ENCODE data around the gene SYNJ1.
"Not testable (repeated sequence)": the region's sequence is repeated elsewhere in the genome, so short reads cannot be mapped to it uniquely, and the experiment has no call there.

SYNJ1 gene

GRCh38 chr21:32653326-32653901 is 74.4 kb downstream of the SYNJ1 start:
- Histone ChIP-seq H3K9me3 (ENCODE audit: control insufficient read depth, low read length) (no peaks in the 10 kb centered on the region), H3K4me1 (ENCODE audit: control insufficient read depth, insufficient read depth, low read length) (peaks cover 5% of the 10 kb centered on the region), H3K27me3 (replicated peaks; ENCODE audit: control insufficient read depth, insufficient read depth, low read length) (no peaks in the 10 kb centered on the region), H3K9ac (ENCODE audit: low read length) (no peak overlapping the region), H3K4me3 (ENCODE audit: low read length) (no peak overlapping the region), H3K36me3 (ENCODE audit: control insufficient read depth, insufficient read depth, low read length, severe bottlenecking) (peaks cover 30% of the 10 kb centered on the region)
- peak; percentile 34 for DNase-seq (ENCODE audit: low read depth)

- no peak for DNase-seq (ENCODE audit: low read depth)
- Histone ChIP-seq H3K4me3 (ENCODE audit: low read length) (no peak overlapping the region), H3K36me3 (ENCODE audit: control insufficient read depth, insufficient read depth, low read length, severe bottlenecking) (peaks cover 32% of the 10 kb centered on the region)
Measured at GRCh38 chr21:32648165-32648564, 79.6 kb downstream of the SYNJ1 start.

DNA sequence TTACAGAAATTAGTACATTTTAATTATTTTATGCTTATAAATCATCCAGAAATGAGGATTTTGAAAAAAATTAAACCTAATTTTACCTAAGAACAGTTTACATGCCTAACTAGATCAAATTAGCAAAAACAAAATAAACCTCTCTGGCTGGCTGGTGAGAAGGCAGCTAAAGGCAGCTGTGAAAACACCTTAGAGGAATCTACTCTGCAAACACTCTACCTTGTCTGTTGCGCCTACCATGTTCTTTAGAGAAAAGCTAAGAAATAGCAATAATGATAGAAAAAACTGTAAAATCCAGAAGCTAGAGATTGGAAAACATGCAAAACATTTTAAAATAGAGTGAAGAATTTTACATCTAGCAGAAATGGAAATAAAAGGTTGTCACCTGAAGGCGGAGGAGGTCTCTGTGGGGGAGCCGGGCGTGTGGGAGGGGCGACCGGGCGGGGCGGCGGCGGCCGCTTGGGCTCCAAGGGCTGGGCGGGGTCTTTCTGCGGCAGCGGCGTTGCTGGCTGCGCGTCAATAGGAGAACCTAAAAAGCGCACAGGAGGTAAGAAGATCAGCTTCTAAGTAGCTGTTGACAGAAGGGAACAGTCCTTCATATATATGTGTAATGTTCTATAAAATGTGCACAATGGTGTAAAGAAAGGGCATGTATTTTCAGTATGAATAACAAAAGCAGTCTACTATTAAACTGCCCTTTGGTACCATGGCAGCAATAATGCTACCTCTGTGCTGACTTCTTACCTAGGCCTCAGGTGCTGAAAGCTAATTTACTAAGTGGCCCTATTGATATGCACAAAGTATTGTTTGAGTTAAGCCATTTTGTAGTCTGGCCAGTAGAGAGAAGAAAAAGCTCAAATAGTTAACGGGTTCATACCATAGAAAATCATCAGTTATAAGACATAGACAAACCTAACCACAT is 82.3 kb downstream of the SYNJ1 start:
- no peak for DNase-seq (ENCODE audit: low read depth)
- Histone ChIP-seq H3K27me3 (replicated peaks; ENCODE audit: control insufficient read depth, insufficient read depth, low read length) (no peaks in the 10 kb centered on the region), H3K36me3 (ENCODE audit: control insufficient read depth, insufficient read depth, low read length, severe bottlenecking) (peaks cover 47% of the 10 kb centered on the region), H3K4me1 (ENCODE audit: control insufficient read depth, insufficient read depth, low read length) (peaks cover 5% of the 10 kb centered on the region), H3K9ac (ENCODE audit: low read length) (no peak overlapping the region), H3K9me3 (ENCODE audit: control insufficient read depth, low read length) (no peaks in the 10 kb centered on the region), H3K4me3 (ENCODE audit: low read length) (no peak overlapping the region)

More at GRCh38 chr21:32648165-32648564, 79.6 kb downstream of the SYNJ1 start:
- Histone ChIP-seq H3K4me1 (ENCODE audit: control insufficient read depth, insufficient read depth, low read length) (peaks cover 5% of the 10 kb centered on the region), H3K9ac (ENCODE audit: low read length) (no peak overlapping the region), H3K9me3 (ENCODE audit: control insufficient read depth, low read length) (no peaks in the 10 kb centered on the region), H3K27me3 (replicated peaks; ENCODE audit: control insufficient read depth, insufficient read depth, low read length) (no peaks in the 10 kb centered on the region)

DNA sequence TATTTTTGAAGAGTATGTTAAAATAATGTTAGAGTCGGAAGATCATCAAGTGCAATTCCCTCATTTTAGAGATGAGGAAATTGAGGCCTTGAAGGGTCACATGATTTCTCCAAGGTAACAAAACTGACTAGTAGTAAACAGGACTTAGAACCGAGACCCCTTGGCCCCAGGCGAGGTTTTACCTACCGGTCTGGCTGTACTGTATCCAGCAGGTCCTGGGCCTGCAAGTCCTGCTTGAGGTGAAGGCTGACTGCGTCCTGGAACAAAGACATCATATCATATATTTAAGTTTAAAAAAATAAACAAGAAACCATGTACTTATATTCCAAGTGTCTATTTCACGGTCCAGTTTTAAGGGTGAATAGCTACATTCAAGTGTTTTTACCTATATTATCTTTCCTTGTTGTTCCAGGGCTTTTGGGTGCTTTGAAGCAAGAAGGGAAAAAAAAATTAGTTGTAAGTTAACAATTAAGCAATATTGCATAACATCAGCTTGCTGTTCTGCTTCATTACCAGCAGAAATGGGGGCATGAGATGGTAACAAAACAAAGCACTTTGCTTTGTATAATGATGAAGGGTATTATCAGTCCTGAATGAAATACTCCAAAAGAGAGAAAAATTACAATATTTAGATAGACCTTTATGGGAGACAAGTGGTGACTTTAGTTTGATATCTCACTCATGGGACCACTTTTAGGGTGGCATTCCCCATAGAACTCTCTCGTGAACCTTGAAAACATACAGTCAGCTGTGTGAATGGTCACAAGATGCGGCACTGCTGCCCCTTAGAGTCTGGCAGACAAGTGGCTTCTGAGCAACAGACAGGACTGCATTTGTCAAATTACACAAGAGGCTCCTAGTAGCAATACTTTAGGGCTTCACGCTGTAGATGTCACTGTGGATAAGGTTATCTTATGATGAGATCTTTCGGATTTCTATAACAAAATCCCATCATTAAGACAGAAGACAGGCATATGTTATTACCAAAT is 85.8 kb downstream of the SYNJ1 start:
- no peak for DNase-seq (ENCODE audit: low read depth)
- H3K27me3 ChIP-seq (replicated peaks; ENCODE audit: control insufficient read depth, insufficient read depth, low read length) = no peaks in the 10 kb centered on the region
- no peaks in the 10 kb centered on the region for H3K9me3 ChIP-seq (ENCODE audit: control insufficient read depth, low read length)
- H3K4me1 ChIP-seq (ENCODE audit: control insufficient read depth, insufficient read depth, low read length) = no peaks in the 10 kb centered on the region
- H3K36me3 ChIP-seq (ENCODE audit: control insufficient read depth, insufficient read depth, low read length, severe bottlenecking) = peaks cover 62% of the 10 kb centered on the region
- H3K4me3 ChIP-seq (ENCODE audit: low read length) = no peak overlapping the region
- H3K9ac ChIP-seq (ENCODE audit: low read length) = no peak overlapping the region

GRCh38 chr21:32626621-32627196 is 101.1 kb downstream of the SYNJ1 start:
- H3K9ac ChIP-seq (ENCODE audit: low read length) = no peak overlapping the region
- DNase-seq (ENCODE audit: low read depth) = no peak
- peaks cover 3% of the 10 kb centered on the region for H3K9me3 ChIP-seq (ENCODE audit: control insufficient read depth, low read length)
- peaks cover 18% of the 10 kb centered on the region for H3K36me3 ChIP-seq (ENCODE audit: control insufficient read depth, insufficient read depth, low read length, severe bottlenecking)
- no peak overlapping the region for H3K4me3 ChIP-seq (ENCODE audit: low read length)
- H3K4me1 ChIP-seq (ENCODE audit: control insufficient read depth, insufficient read depth, low read length) = peaks cover 6% of the 10 kb centered on the region
- no peaks in the 10 kb centered on the region for H3K27me3 ChIP-seq (replicated peaks; ENCODE audit: control insufficient read depth, insufficient read depth, low read length)

DNA sequence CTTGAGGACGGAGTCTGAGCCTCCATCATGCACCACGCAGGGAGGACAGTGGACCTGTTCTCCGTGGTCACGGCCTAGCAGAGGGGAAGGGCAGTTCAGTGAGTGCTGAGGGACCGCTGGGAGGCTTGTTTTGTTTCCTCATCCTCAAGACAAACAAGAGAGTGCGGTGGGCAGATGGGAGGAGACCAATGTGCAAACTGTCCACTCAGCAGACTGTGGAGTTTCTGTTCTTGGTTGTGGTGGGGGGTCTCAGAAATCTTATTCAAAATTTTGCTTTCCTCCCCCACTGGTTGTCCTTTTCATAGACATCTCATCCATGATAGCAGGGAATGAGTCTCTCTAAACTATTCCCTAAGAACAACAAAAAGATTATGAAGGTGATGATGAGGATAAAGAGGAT is 109.6 kb downstream of the SYNJ1 start:
- not testable (repeated sequence) for H3K27me3 ChIP-seq (replicated peaks; ENCODE audit: control insufficient read depth, insufficient read depth, low read length); H3K36me3 ChIP-seq (ENCODE audit: control insufficient read depth, insufficient read depth, low read length, severe bottlenecking); H3K4me1 ChIP-seq (ENCODE audit: control insufficient read depth, insufficient read depth, low read length); H3K9me3 ChIP-seq (ENCODE audit: control insufficient read depth, low read length); DNase-seq (ENCODE audit: low read depth); H3K4me3 ChIP-seq (ENCODE audit: low read length); H3K9ac ChIP-seq (ENCODE audit: low read length)

- Histone ChIP-seq H3K4me3 (ENCODE audit: low read length) (peak overlapping the region; percentile 97), H3K36me3 (ENCODE audit: control insufficient read depth, insufficient read depth, low read length, severe bottlenecking) (no peaks in the 10 kb centered on the region), H3K9ac (ENCODE audit: low read length) (peak overlapping the region; percentile 98), H3K4me1 (ENCODE audit: control insufficient read depth, insufficient read depth, low read length) (peaks cover 10% of the 10 kb centered on the region), H3K27me3 (replicated peaks; ENCODE audit: control insufficient read depth, insufficient read depth, low read length) (no peaks in the 10 kb centered on the region), H3K9me3 (ENCODE audit: control insufficient read depth, low read length) (no peaks in the 10 kb centered on the region)
- no peak for DNase-seq (ENCODE audit: low read depth)
Measured at GRCh38 chr21:32613436-32614043, 114.3 kb downstream of the SYNJ1 start.

- H3K4me1 ChIP-seq (ENCODE audit: control insufficient read depth, insufficient read depth, low read length) = peaks cover 10% of the 10 kb centered on the region
- H3K36me3 ChIP-seq (ENCODE audit: control insufficient read depth, insufficient read depth, low read length, severe bottlenecking) = no peaks in the 10 kb centered on the region
- no peaks in the 10 kb centered on the region for H3K27me3 ChIP-seq (replicated peaks; ENCODE audit: control insufficient read depth, insufficient read depth, low read length)
- peak overlapping the region; percentile 97 for H3K4me3 ChIP-seq (ENCODE audit: low read length)
- H3K9me3 ChIP-seq (ENCODE audit: control insufficient read depth, low read length) = no peaks in the 10 kb centered on the region
- H3K9ac ChIP-seq (ENCODE audit: low read length) = peak overlapping the region; percentile 98
- DNase-seq (ENCODE audit: low read depth) = no peak
Measured at GRCh38 chr21:32612999-32613337, 114.8 kb downstream of the SYNJ1 start.

GRCh38 chr21:32612075-32612998 is 115.5 kb downstream of the SYNJ1 start, which contains the start of gene CFAP298:
TSS of gene CFAP298 (minus strand) at chr21:32612377. CDS start at chr21:32612243, 134 bp downstream.
- Histone ChIP-seq H3K36me3 (ENCODE audit: control insufficient read depth, insufficient read depth, low read length, severe bottlenecking) (peaks cover 3% of the 10 kb centered on the region), H3K27me3 (replicated peaks; ENCODE audit: control insufficient read depth, insufficient read depth, low read length) (no peaks in the 10 kb centered on the region), H3K4me1 (ENCODE audit: control insufficient read depth, insufficient read depth, low read length) (peaks cover 10% of the 10 kb centered on the region), H3K9ac (ENCODE audit: low read length) (peak within 1 kb of the TSS; percentile 98), H3K4me3 (ENCODE audit: low read length) (peak within 1 kb of the TSS; percentile 97), H3K9me3 (ENCODE audit: control insufficient read depth, low read length) (no peaks in the 10 kb centered on the region)
- DNase-seq (ENCODE audit: low read depth) = peak; percentile 96
